Kidney (tissue), 14 donors: ENCODE measurements around the gene MAGIX. TPM values are rescaled to one million over a fixed set of nuclear protein-coding genes. Genes with fewer than 3 reads are reported as not detected.

Experiments used
- DNase-seq, 5 donors: peaks; one replicate each; pipeline ENCODE4 v3.0.0-alpha.2; 2013 to 2020
- FAIRE-seq: peaks from 2 replicates; lab custom pipeline; 2012; peaks lifted over from hg19 to GRCh38; lab: Jason Lieb, UNC
- H3K27ac ChIP-seq, 2 donors: one replicate each; pipeline ENCODE4 v1.7.0; 2013; ENCODE audit warnings: low read depth in 2 of 2, low read length in 2 of 2, inconsistent platforms in 1 of 2
- H3K27me3 ChIP-seq: one replicate; pipeline ENCODE4 v1.7.1; 2013; ENCODE audit warnings: low read length, inconsistent platforms; ENCODE audit not compliant: control insufficient read depth, insufficient read depth
- H3K36me3 ChIP-seq, 3 donors: one replicate each; pipeline versions ENCODE4 v1.7.0 to v1.7.1; 2013; ENCODE audit warnings: low read length in 3 of 3, control low read depth in 1 of 3, inconsistent platforms in 1 of 3; ENCODE audit not compliant: insufficient read depth in 3 of 3, control insufficient read depth in 2 of 3
- H3K4me1 ChIP-seq, 3 donors: one replicate each; pipeline versions ENCODE4 v1.7.0 to v1.7.1; 2013; ENCODE audit warnings: low read length in 3 of 3, inconsistent platforms in 1 of 3, low read depth in 1 of 3; ENCODE audit not compliant: control insufficient read depth in 2 of 3, insufficient read depth in 2 of 3
- H3K4me3 ChIP-seq, 3 donors: one replicate each; pipeline versions ENCODE4 v1.7.0 to v1.8.1; 2013; ENCODE audit warnings: low read length in 3 of 3, control low read depth in 1 of 3, inconsistent platforms in 1 of 3
- H3K9ac ChIP-seq, 3 donors: one replicate each; pipeline versions ENCODE4 v1.7.0 to v1.7.1; 2013; ENCODE audit warnings: low read length in 3 of 3, control low read depth in 1 of 3, inconsistent platforms in 1 of 3
- H3K9me3 ChIP-seq, 3 donors: one replicate each; pipeline versions ENCODE4 v1.7.0 to v1.7.1; 2013; ENCODE audit warnings: low read length in 3 of 3, control low read depth in 1 of 3, inconsistent platforms in 1 of 3; ENCODE audit not compliant: control insufficient read depth in 2 of 3, insufficient read depth in 1 of 3
- CTCF ChIP-seq: IDR thresholded peaks from 3 replicates; pipeline ENCODE4 v1.5.1; 2012; ENCODE audit warnings: mild to moderate bottlenecking, moderate library complexity, borderline replicate concordance; ENCODE audit not compliant: insufficient read depth; ENCODE audit errors: extremely low read depth
- intact Hi-C: fragments of 100-400 bp; cut with DNase I; formaldehyde crosslinking; loops from one replicate; pipeline ENCODE4 v1.11.1; 2022
- polyA plus RNA-seq: library from polyadenylated mRNA; stranded (reverse); fragments of 350-450 nt; fragmentation: Illumina TruSeq; extraction: RNeasy Lipid Tissue Mini Kit (QIAGEN cat#74804); gene quantifications from one replicate; pipeline ENCODE4 v1.2.3, GENCODE V29; 2014; ENCODE audit warnings: low read depth, low replicate concordance; ENCODE audit not compliant: insufficient read depth
- total RNA-seq: library from RNA; stranded (reverse); fragmentation: NEBNext Ultra II Directional; extraction: Animal tissue kit (Norgen Biotek cat#: 25700); gene quantifications from one replicate; pipeline ENCODE4 v1.2.1, GENCODE V29; 2021
- donor health status: control.
- donor health status: control.
- donor health status: control.
- donor health status: control.
- donor health status: control.
- donor health status: DM: yes; HTN: yes; CAD: no.
- donor health status: Normal renal cell carcinoma (clear cell type).

MAGIX gene
- total and polyA plus RNA-seq, 2 donors from 2014 or later: 11.6 to 34.0 TPM

DNA sequence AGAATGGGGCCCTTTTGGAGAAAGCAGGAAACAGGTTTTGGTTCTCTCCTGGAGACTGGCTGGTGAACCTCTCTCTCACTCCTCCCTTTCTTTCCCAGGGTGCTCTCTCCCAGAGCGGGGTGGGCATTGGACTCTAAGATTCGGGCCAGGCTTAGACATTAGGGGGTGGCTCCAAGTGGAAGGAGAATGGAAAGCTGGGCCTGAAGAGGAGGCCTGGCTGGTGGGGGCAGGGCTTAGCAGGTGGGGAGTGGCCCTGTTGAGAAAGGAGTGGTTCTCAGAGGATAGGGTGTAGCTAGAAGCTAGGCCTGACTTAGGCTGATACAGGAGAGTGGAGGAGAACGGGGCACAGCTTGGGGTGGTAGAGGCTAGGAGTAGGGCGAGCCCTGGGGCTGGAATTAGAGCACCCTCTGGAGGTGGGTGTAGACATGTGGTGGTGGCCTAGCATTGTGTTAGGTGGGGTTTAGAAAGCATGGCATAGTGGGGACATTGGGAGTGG is 14.8 kb downstream of the MAGIX start:
- Histone ChIP-seq H3K27ac (no peak overlapping the region), H3K4me3 (no peak overlapping the region)
- FAIRE-seq: no peak

DNA sequence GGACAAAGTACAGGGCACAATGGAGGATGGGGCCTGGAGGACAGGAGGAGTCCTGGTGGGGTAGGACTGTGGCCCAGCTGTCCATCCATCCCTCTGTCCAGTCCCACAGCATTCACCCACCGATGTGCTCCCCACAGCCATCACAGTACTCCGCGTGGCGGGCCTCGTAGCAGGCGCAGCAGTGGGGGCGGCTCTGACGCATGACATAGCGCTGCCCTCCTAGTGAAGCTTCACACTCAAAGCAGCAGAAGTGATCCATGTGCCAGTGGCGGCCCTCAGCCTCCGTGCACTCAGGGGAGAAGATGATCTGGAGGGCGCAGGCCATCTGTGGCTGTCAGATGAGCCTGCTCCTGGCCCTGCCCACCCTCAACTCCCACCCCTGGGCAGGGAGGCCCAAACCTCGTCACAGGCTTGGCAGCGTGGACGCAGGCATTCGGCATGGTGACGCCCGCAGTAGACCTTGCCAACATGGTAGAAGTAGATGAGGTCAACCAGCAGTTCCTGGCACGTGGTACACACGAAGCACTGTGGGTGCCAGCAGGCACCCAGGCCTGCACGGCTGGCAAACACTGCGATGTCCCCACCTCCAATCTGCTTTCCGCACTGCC is 15.4 kb downstream of the MAGIX start:
- DNase-seq: no peak
- H3K4me3 ChIP-seq: no peak overlapping the region
- no peaks in the 10 kb centered on the region for H3K9me3 ChIP-seq
- no peak overlapping the region for H3K9ac ChIP-seq
- TF ChIP-seq CTCF: no peak
- H3K27ac ChIP-seq: no peak overlapping the region
- intact Hi-C loops: no loop called here
- H3K4me1 ChIP-seq: peaks cover 0 to 1% (median 0%) of the 10 kb centered on the region in 3 donors
- FAIRE-seq: no peak
- no peaks in the 10 kb centered on the region for H3K27me3 ChIP-seq
- H3K36me3 ChIP-seq: no peaks in the 10 kb centered on the region

More for the DNA sequence above, 14.8 kb downstream of the MAGIX start:
- intact Hi-C loops: no loop called here
- Histone ChIP-seq H3K36me3 (no peaks in the 10 kb centered on the region), H3K9ac (no peak overlapping the region), H3K4me1 (peaks cover 0 to 2% (median 0%) of the 10 kb centered on the region in 3 donors), H3K27me3 (no peaks in the 10 kb centered on the region), H3K9me3 (no peaks in the 10 kb centered on the region)
- no peak for TF ChIP-seq CTCF
- no peak for DNase-seq

DNA sequence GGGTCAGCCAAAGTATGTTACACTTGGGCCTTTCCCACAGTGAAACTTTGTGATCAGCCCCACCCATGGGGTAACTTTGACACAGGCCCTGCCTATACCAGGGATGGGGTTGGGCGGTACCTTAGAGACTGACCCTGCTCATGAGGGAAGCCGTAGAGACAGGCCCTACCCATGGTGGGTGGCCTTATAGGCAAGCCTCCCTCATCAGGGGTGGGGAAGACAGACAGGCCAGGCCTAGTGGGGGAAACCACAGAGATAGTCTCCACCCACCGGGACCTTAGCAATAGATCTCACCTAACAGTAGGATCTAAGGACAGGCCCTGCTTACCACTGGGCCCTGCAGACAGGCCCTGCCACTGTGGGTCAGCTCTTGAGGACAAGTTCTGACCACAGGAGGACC is 16.0 kb downstream of the MAGIX start:
- Histone ChIP-seq H3K4me1 (no peaks in the 10 kb centered on the region), H3K36me3 (no peaks in the 10 kb centered on the region), H3K4me3 (no peak overlapping the region), H3K9ac (no peak overlapping the region), H3K27ac (no peak overlapping the region), H3K27me3 (no peaks in the 10 kb centered on the region), H3K9me3 (no peaks in the 10 kb centered on the region)
- DNase-seq: no peak
- intact Hi-C loops: no loop called here
- FAIRE-seq: no peak
- TF ChIP-seq CTCF: no peak
